ENCODE data around the gene NKX6-1. TPM values are rescaled to one million over a fixed set of nuclear protein-coding genes. Genes with fewer than 3 reads are reported as not detected.

Gene NKX6-1
- polyA plus RNA-seq, 1 donor from 2014 or later: 20.1 TPM

GRCh38 chr4:84503495-84504437, 4.7 kb upstream of the NKX6-1 start:
- Histone ChIP-seq H3K9me3 (ENCODE audit: low read length) (no peaks in the 10 kb centered on the region), H3K79me2 (replicated peaks; ENCODE audit: insufficient read depth, low read length) (no peaks in the 10 kb centered on the region), H3K9ac (ENCODE audit: low read length) (no peak overlapping the region), H3K4me3 (ENCODE audit: low read length) (no peak overlapping the region), H3K9me2 (ENCODE audit: insufficient read depth, low read length) (no peaks in the 10 kb centered on the region), H3F3A (ENCODE audit: insufficient read depth, low read length, poor library complexity, severe bottlenecking) (no peaks in the 10 kb centered on the region), H4K20me1 (ENCODE audit: insufficient read depth) (no peaks in the 10 kb centered on the region), H3K36me3 (ENCODE audit: insufficient read depth, low read length) (no peaks in the 10 kb centered on the region), H3K27ac (ENCODE audit: low read length) (no peak overlapping the region), H2AFZ (ENCODE audit: low read depth, low read length) (no peak overlapping the region), H3K27me3 (ENCODE audit: insufficient read depth, low read depth, low read length) (peaks cover 65% of the 10 kb centered on the region), H3K4me2 (ENCODE audit: low read length) (no peak overlapping the region)
- no peak for TF ChIP-seq MXI1 (conservative IDR thresholded peaks at IDR 0.05; ENCODE audit: poor library complexity, severe bottlenecking)
- TF ChIP-seq SMC3 (conservative IDR thresholded peaks at IDR 0.05; ENCODE audit: poor library complexity): peak; percentile 97
- no peak for TF ChIP-seq TAF1 (IDR thresholded peaks at IDR 0.05; ENCODE audit: low read depth)
- TF ChIP-seq CTCF (IDR thresholded peaks at IDR 0.05; ENCODE audit: poor library complexity, severe bottlenecking): peak; percentile 90
- peak; percentile 7 for TF ChIP-seq POLR2AphosphoS5 (IDR thresholded peaks at IDR 0.05)
- peak; percentile 96 for TF ChIP-seq RAD21 (conservative IDR thresholded peaks at IDR 0.05)

- no peaks in the 10 kb centered on the region for H3F3A ChIP-seq (ENCODE audit: insufficient read depth, low read length, poor library complexity, severe bottlenecking)
- no peak overlapping the region for H3K4me3 ChIP-seq (ENCODE audit: low read length)
- no peak overlapping the region for H3K4me2 ChIP-seq (ENCODE audit: low read length)
- H2AFZ ChIP-seq (ENCODE audit: low read depth, low read length): no peak overlapping the region
- no peaks in the 10 kb centered on the region for H3K9me3 ChIP-seq (ENCODE audit: low read length)
- no peaks in the 10 kb centered on the region for H3K36me3 ChIP-seq (ENCODE audit: insufficient read depth, low read length)
- no peak overlapping the region for H3K9ac ChIP-seq (ENCODE audit: low read length)
- no peaks in the 10 kb centered on the region for H3K9me2 ChIP-seq (ENCODE audit: insufficient read depth, low read length)
- H3K27me3 ChIP-seq (ENCODE audit: insufficient read depth, low read depth, low read length): peaks cover 73% of the 10 kb centered on the region
- no peaks in the 10 kb centered on the region for H3K79me2 ChIP-seq (replicated peaks; ENCODE audit: insufficient read depth, low read length)
- TF ChIP-seq POLR2AphosphoS5 (IDR thresholded peaks at IDR 0.05) (no peak), REST (IDR thresholded peaks at IDR 0.05; ENCODE audit: borderline replicate concordance) (no peak), SMC3 (conservative IDR thresholded peaks at IDR 0.05; ENCODE audit: poor library complexity) (no peak), CTCF (IDR thresholded peaks at IDR 0.05; ENCODE audit: poor library complexity, severe bottlenecking) (no peak), MXI1 (conservative IDR thresholded peaks at IDR 0.05; ENCODE audit: poor library complexity, severe bottlenecking) (no peak), EP300 (conservative IDR thresholded peaks at IDR 0.05; ENCODE audit: poor library complexity, severe bottlenecking) (no peak), TAF1 (IDR thresholded peaks at IDR 0.05; ENCODE audit: low read depth) (no peak)
- no peaks in the 10 kb centered on the region for H4K20me1 ChIP-seq (ENCODE audit: insufficient read depth)
- no peak overlapping the region for H3K27ac ChIP-seq (ENCODE audit: low read length)
These were observed 3.9 kb upstream of the NKX6-1 start for GRCh38 chr4:84502955-84503373.
